GM10248 (cell line): ENCODE measurements around the gene ZRANB3.
"Not testable (repeated sequence)": the region's sequence is repeated elsewhere in the genome, so short reads cannot be mapped to it uniquely, and the experiment has no call there.

Experiments used
- CTCF ChIA-PET: fragments of 300-600 bp; sonication (Branson Sonifier 250); formaldehyde crosslinking; extraction: SDS; loops from one replicate; lab custom pipeline; 2021; ENCODE audit warnings: antibody characterized with exemption; lab: Yijun Ruan, JAX
- POLR2A ChIA-PET: fragments of 350-650 bp; sonication (Branson Sonifier 250); formaldehyde crosslinking; extraction: SDS; loops from one replicate; lab custom pipeline; 2020; ENCODE audit warnings: antibody characterized with exemption; lab: Yijun Ruan, JAX
- DNase-seq: peaks from one replicate; pipeline ENCODE4 v3.0.0; 2012; ENCODE audit errors: extremely low spot score
- TF ChIP-seq, protein P1 (sequence below): IDR thresholded peaks from 2 replicates; pipeline ENCODE4 v1.5.1; 2012; ENCODE audit warnings: mild to moderate bottlenecking, low read depth; ENCODE audit errors: extremely low read depth, missing control alignments, control extremely low read depth

Gene ZRANB3

DNA sequence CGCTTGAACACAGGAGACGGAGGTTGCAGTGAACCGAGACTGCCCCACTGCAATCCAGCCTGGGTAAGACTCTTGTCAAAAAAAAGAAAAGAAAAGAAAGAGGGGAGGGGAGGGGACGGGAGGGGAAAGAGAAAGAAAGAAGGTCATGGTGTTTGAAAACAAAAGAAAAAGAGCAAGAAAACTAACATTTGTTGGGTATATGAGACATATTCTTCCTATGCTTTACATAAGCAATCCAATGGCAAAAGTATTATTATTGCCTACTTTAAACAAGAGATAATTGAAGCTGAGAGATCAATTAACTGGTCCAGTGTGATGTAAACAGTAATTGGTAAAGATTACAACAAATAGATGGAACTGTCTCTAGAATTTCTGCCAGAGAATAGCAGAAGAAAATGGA, 157.3 kb downstream of the ZRANB3 start:
- CTCF ChIA-PET: no interaction called here
- POLR2A ChIA-PET: no interaction called here
- DNase-seq: no peak
- TF ChIP-seq, protein P1, sequence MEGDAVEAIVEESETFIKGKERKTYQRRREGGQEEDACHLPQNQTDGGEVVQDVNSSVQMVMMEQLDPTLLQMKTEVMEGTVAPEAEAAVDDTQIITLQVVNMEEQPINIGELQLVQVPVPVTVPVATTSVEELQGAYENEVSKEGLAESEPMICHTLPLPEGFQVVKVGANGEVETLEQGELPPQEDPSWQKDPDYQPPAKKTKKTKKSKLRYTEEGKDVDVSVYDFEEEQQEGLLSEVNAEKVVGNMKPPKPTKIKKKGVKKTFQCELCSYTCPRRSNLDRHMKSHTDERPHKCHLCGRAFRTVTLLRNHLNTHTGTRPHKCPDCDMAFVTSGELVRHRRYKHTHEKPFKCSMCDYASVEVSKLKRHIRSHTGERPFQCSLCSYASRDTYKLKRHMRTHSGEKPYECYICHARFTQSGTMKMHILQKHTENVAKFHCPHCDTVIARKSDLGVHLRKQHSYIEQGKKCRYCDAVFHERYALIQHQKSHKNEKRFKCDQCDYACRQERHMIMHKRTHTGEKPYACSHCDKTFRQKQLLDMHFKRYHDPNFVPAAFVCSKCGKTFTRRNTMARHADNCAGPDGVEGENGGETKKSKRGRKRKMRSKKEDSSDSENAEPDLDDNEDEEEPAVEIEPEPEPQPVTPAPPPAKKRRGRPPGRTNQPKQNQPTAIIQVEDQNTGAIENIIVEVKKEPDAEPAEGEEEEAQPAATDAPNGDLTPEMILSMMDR: no peak

DNA sequence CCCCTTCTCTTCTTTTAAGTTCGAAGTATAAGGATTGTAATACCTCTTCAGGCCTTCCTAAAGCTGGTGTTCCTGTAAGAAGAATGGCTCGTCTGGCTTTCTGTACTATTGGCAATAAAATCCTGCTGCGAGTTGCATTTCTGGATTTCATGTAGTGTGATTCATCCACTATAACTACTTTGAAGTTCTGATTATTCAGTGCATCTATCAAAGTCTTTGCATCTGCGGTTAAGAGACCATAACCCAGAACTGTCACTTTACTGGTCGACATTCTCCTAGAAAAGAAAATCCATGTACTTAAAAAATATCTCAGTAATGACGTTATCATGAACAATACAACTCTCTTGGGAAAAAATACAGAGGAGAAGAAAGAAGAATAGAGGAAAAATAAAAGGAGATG, 181.1 kb downstream of the ZRANB3 start:
- ChIA-PET CTCF (interaction anchor here (1.3 kb wide), 1 partner anchor 10 kb away, joined by 3 read pairs; no protein-coding TSS in a partner anchor), POLR2A (no interaction called here)
- no peak for DNase-seq
- TF ChIP-seq, protein P1: no peak

DNA sequence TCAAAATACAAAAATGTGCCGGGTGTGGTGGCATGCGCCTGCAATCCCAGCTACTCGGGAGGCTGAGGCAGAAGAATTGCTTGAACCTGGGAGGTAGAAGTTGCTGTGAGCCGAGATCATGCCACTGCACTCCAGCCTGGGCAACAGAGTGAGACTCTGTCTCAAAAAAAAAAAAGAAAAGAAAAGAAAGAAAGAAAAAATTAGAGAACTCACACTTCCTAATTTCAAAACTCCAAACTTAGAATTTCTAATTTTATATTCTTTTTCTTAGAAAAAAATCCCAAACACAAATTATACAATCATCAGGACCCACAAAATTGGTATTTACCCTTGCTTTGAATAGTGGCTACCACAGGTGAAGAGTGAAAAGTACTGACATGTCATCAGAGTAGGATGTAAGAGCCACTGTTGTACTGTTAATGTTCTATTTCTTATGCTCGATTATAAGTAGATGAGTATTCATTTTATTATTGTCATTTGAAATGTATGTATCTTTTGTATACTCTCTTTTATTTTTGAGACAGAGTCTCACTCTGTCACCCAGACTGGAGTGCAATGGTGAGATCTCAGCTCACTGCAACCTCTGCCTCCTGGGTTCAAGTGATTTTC, 182.8 kb downstream of the ZRANB3 start:
- POLR2A ChIA-PET, DNase-seq, CTCF ChIA-PET: not testable (repeated sequence)

DNA sequence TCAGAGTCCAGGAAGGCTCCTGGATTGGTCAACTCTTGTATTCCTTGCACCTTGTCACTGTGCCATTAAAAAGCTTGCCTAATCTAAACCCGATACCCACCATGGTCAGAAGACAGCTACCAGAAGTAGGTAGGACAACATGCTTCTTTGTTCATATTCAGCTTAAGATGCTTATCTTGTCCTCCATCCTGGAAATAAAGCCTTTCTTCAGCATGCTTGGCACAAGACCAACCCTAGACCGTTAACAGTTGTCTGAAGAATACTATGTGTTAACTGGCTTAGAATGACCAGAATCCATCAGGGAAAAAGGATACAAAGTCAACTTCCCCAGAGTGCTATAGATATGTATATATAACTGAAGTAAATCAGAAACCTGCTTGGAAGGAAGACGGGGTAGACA, 193.9 kb downstream of the ZRANB3 start:
- TF ChIP-seq, protein P1: no peak
- CTCF ChIA-PET: interaction anchor here (1.3 kb wide), 1 partner anchor 17 kb away, joined by 3 read pairs; no protein-coding TSS in a partner anchor
- no peak for DNase-seq
- POLR2A ChIA-PET: no interaction called here

DNA sequence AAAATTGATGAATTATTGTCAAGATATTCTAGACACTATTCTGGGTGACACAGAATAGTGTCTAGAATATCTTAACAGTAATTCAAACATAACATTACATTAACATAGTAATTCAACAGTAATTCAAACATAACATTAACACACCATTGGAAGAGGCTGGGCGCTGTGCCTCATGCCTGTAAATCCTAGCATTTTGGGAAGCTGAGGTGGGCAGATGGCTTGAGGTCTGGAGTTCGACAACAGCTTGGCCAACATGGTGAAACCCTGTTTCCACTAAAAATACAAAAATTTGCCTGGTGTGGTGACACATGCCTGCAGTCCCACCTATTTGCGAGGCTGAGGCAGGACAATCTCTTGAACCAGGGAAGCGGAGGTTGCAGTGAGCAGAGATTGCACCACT, 195.8 kb downstream of the ZRANB3 start:
- CTCF ChIA-PET: no interaction called here
- DNase-seq: no peak
- TF ChIP-seq, protein P1: no peak
- POLR2A ChIA-PET: no interaction called here

DNA sequence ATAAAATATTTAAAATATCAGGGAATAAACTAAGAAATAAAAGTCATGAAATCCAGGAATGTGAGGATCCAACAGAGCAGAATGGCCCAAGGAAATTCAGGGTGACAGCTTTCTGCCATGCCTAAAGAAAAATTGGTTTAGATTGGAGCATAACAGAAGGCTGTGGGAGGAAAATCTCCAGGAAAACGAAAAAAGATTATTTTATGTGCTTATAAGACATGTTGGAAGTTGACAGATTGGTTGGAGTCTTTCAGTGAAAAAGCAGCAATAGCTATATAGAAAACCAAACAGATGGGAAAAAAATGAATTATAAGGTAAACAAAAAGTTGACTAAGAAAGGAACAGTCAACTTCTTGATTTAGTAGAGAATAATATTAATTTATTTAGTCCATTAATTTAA, 203.9 kb downstream of the ZRANB3 start:
- CTCF ChIA-PET: no interaction called here
- POLR2A ChIA-PET: no interaction called here
- TF ChIP-seq, protein P1: no peak
- DNase-seq: no peak

DNA sequence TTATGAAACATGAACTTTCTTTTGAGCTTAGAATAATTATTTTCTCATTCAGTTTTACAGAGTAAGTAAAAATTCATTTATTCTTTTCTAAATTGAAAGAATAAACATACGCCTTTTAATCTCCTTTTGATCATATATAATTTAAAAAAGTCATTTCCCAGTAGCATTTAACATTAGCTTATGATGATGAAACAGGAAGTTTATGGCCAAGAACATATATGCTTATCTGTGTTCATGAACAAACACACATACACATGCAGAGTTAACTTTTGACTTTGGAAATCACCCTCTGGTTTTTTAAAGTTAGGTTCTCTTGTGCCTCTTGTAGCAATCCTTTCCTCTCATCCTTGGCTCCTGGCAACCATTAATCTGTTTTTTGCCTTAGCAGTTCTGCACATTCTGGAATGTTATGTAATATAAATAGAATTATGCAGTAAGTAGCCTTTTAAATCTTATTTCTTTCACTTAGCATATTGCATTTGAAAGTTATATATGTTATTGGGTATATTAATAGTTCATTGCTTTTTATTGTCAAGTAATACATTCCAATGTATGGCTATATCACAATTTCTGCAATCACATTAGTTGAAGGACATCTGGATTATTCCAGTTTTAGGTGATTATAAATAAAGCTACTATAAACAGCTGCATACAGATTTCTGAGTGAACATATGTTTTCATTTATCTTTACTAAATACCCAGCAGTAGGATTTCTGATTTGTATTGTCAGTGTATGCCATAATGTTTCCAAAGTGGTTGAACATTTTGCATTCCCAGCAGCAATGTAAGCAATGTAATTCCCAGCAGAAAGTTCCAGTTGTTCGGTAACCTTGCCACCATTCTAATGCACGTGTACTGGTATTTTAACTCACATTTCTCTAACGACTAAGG, 210.3 kb downstream of the ZRANB3 start:
- POLR2A ChIA-PET: no interaction called here
- CTCF ChIA-PET: interaction anchor here (0.7 kb wide), 1 partner anchor 16 kb away, joined by 3 read pairs; no protein-coding TSS in a partner anchor
- TF ChIP-seq, protein P1: no peak
- no peak for DNase-seq
